SK-N-SH (cell line): Measurements from ENCODE around the gene KCNQ2. TPM values are rescaled to one million over a fixed set of nuclear protein-coding genes. Genes with fewer than 3 reads are reported as not detected.

Experiments used
- CTCF ChIA-PET: fragments of 300-600, 350-600 bp; formaldehyde crosslinking; extraction: SDS; loops from one replicate; lab custom pipeline; 2021; lab: Yijun Ruan, JAX
- POLR2A ChIA-PET: fragments of 350-600 bp; sonication (Branson Sonifier 250); formaldehyde crosslinking; extraction: SDS; loops from one replicate; lab custom pipeline; 2020; ENCODE audit warnings: antibody characterized with exemption, inconsistent platforms; lab: Yijun Ruan, JAX
- DNase-seq: peaks from one replicate; pipeline ENCODE4 v3.0.0; 2012
- H2AFZ ChIP-seq: fragments of 200-600 bp; sonication (generic); 2 replicates; pipeline ENCODE4 v1.8.1; 2016; ENCODE audit warnings: antibody characterized with exemption, mild to moderate bottlenecking, low read depth
- H3F3A ChIP-seq: fragments of 200-600 bp; sonication (generic); replicated peaks from 2 replicates; pipeline ENCODE3; 2016; ENCODE audit warnings: antibody characterized with exemption, mild to moderate bottlenecking; ENCODE audit not compliant: insufficient read depth
- H3K27ac ChIP-seq, 2 experiments: fragments of 200-500 bp in 1 of 2; fragments of 200-600 bp in 1 of 2; sonication (Bioruptor generic) in 1 of 2; sonication (generic), shearing (Covaris generic) in 1 of 2; 2 replicates each; pipeline versions ENCODE4 v1.5.1 to v1.6.1; 2014 to 2016; ENCODE audit warnings: low read depth in 2 of 2, inconsistent platforms in 1 of 2, low read length in 1 of 2, mild to moderate bottlenecking in 1 of 2, mixed read lengths in 1 of 2
- H3K27me3 ChIP-seq: fragments of 200-600 bp; sonication (generic), shearing (Covaris generic); 2 replicates; pipeline ENCODE4 v1.6.1; 2016; ENCODE audit warnings: mixed run types; ENCODE audit not compliant: insufficient read depth
- H3K36me3 ChIP-seq, 2 experiments: fragments of 200-500 bp in 1 of 2; fragments of 200-600 bp in 1 of 2; sonication (Bioruptor generic) in 1 of 2; sonication (generic) in 1 of 2; replicated peaks in 1 of 2; 2 replicates each; pipeline versions ENCODE3 to v1.5.1; 2014 to 2016; ENCODE audit warnings: low read length in 1 of 2, mild to moderate bottlenecking in 1 of 2; ENCODE audit not compliant: insufficient read depth in 2 of 2, control insufficient read depth in 1 of 2
- H3K4me1 ChIP-seq, 2 experiments: fragments of 200-500 bp in 1 of 2; fragments of 200-600 bp in 1 of 2; sonication (Bioruptor generic) in 1 of 2; sonication (generic), shearing (Covaris generic) in 1 of 2; 2 replicates each; pipeline versions ENCODE4 v1.5.1 to v1.6.1; 2014 to 2016; ENCODE audit warnings: low read depth in 1 of 2, low read length in 1 of 2, mixed run types in 1 of 2; ENCODE audit not compliant: insufficient read depth in 2 of 2, control insufficient read depth in 1 of 2
- H3K4me2 ChIP-seq: fragments of 200-600 bp; sonication (generic), shearing (Covaris generic); 2 replicates; pipeline ENCODE4 v1.6.1; 2017; ENCODE audit warnings: mixed run types
- H3K4me3 ChIP-seq, 2 experiments: fragments of 200-500 bp in 1 of 2; fragments of 200-600 bp in 1 of 2; sonication (Bioruptor generic) in 1 of 2; sonication (generic), shearing (Covaris generic) in 1 of 2; 2 replicates each; pipeline versions ENCODE4 v1.5.1 to v1.8.1; 2014 to 2016; ENCODE audit warnings: low read depth in 2 of 2, inconsistent platforms in 1 of 2, low read length in 1 of 2, mild to moderate bottlenecking in 1 of 2, mixed read lengths in 1 of 2, moderate library complexity in 1 of 2
- H3K79me2 ChIP-seq: fragments of 200-600 bp; sonication (generic); 2 replicates; pipeline ENCODE4 v1.8.1; 2017; ENCODE audit warnings: mild to moderate bottlenecking; ENCODE audit not compliant: insufficient read depth
- H3K9ac ChIP-seq: fragments of 200-600 bp; sonication (generic); 2 replicates; pipeline ENCODE4 v1.6.1; 2017; ENCODE audit warnings: mixed run types
- H3K9me2 ChIP-seq: fragments of 200-600 bp; sonication (generic); 2 replicates; pipeline ENCODE4 v1.6.1; 2017; ENCODE audit warnings: mixed run types
- H3K9me3 ChIP-seq: fragments of 200-600 bp; sonication (generic); 2 replicates; pipeline ENCODE4 v1.6.1; 2017; ENCODE audit warnings: mixed run types, mild to moderate bottlenecking, moderate library complexity
- H4K20me1 ChIP-seq: fragments of 200-600 bp; sonication (generic); 2 replicates; pipeline ENCODE4 v1.6.1; 2017; ENCODE audit warnings: mild to moderate bottlenecking, mixed run types; ENCODE audit not compliant: insufficient read depth
- CHD2 ChIP-seq: fragments of 150-350 bp; IDR thresholded peaks from 2 replicates; pipeline ENCODE4 v1.6.1; 2018; ENCODE audit warnings: low read length; ENCODE audit not compliant: partially characterized antibody
- CTCF ChIP-seq: fragments of 200-600 bp; sonication (generic); IDR thresholded peaks from 2 replicates; pipeline ENCODE4 v1.6.1; 2017; ENCODE audit warnings: antibody characterized with exemption, mild to moderate bottlenecking, moderate library complexity
- ELF1 ChIP-seq: IDR thresholded peaks from 2 replicates; pipeline ENCODE4 v1.4.0; 2012
- FOXM1 ChIP-seq: IDR thresholded peaks from 2 replicates; pipeline ENCODE4 v1.4.0; 2012; ENCODE audit warnings: low read depth, mild to moderate bottlenecking
- GABPA ChIP-seq: IDR thresholded peaks from 2 replicates; pipeline ENCODE4 v1.4.0; 2012; ENCODE audit warnings: low read depth, mild to moderate bottlenecking
- GATA2 ChIP-seq: sonication (generic); formaldehyde crosslinking; IDR thresholded peaks from 2 replicates; pipeline ENCODE4 v1.5.0; 2020; ENCODE audit warnings: mild to moderate bottlenecking, missing genetic modification reagents
- MAX ChIP-seq: IDR thresholded peaks from 2 replicates; pipeline ENCODE4 v1.4.0; 2012; ENCODE audit warnings: low read depth
- NFIC ChIP-seq: IDR thresholded peaks from 2 replicates; pipeline ENCODE4 v1.4.0; 2012; ENCODE audit warnings: borderline replicate concordance
- RAD21 ChIP-seq: IDR thresholded peaks from 2 replicates; pipeline ENCODE4 v1.6.1; 2012; ENCODE audit warnings: mild to moderate bottlenecking, low read length
- REST ChIP-seq: IDR thresholded peaks from 2 replicates; pipeline ENCODE4 v1.6.1; 2012; ENCODE audit warnings: mild to moderate bottlenecking, low read depth, low read length, moderate library complexity
- RFX5 ChIP-seq: IDR thresholded peaks from 2 replicates; pipeline ENCODE4 v1.6.1; 2012; ENCODE audit warnings: mild to moderate bottlenecking, improper control_type of control experiment, low read length
- SIN3A ChIP-seq: IDR thresholded peaks from 2 replicates; pipeline ENCODE4 v1.6.1; 2012; ENCODE audit warnings: low read depth, mild to moderate bottlenecking, low read length, moderate library complexity, borderline replicate concordance
- SMC3 ChIP-seq: IDR thresholded peaks from 2 replicates; pipeline ENCODE4 v1.6.1; 2012; ENCODE audit warnings: low read depth, low read length, improper control_type of control experiment
- ZBTB33 ChIP-seq: IDR thresholded peaks from 2 replicates; pipeline ENCODE4 v1.4.0; 2012; ENCODE audit warnings: low read depth, borderline replicate concordance
- WGBS: methylation state at CpG from one replicate; pipeline ENCODE4 v1.1.6; 2017; ENCODE audit warnings: low lambda C conversion rate; 5-methylcytosine and 5-hydroxymethylcytosine counted together
- polyA plus RNA-seq, 3 experiments: library from polyadenylated mRNA; depleted of rRNA; stranded (reverse); fragments of >200 nt; gene quantifications; 2 replicates each; pipeline ENCODE4 v1.2.3, GENCODE V29; 2012

The KCNQ2 gene
- polyA plus RNA-seq, 1 of the 3 experiments (the other 2 are of a cell fraction): 3.9 TPM

GRCh38 chr20:63442100-63442493 lies 30.4 kb downstream of the KCNQ2 start:
- CTCF ChIA-PET: interaction anchor here (0.6 to 3.2 kb wide), 19 partner anchors 9 to 219 kb away, joined by 3 to 32 read pairs (median 5); partner anchors contain the start of genes KCNQ2 and PTK6

GRCh38 chr20:63441136-63442099 lies 31.0 kb downstream of the KCNQ2 start:
- H3F3A ChIP-seq: no peaks in the 10 kb centered on the region
- 76% methylated on average over 12 of the region's 22 CpGs for WGBS
- H3K4me2 ChIP-seq: no peak overlapping the region
- H2AFZ ChIP-seq: no peak overlapping the region
- no peaks in the 10 kb centered on the region for H3K36me3 ChIP-seq
- no peaks in the 10 kb centered on the region for H3K27me3 ChIP-seq
- H3K4me3 ChIP-seq: no peak overlapping the region
- H4K20me1 ChIP-seq: no peaks in the 10 kb centered on the region
- H3K9me3 ChIP-seq: no peaks in the 10 kb centered on the region
- no peaks in the 10 kb centered on the region for H3K79me2 ChIP-seq
- ChIA-PET POLR2A (no interaction called here), CTCF (interaction anchor here (0.6 to 3.2 kb wide), 18 partner anchors 8 to 218 kb away, joined by 3 to 32 read pairs (median 5); partner anchors contain the start of genes KCNQ2 and PTK6)
- H3K9ac ChIP-seq: no peak overlapping the region
- peaks cover 0 to 25% of the 10 kb centered on the region in 2 experiments; a peak in 1 of 4 replicates for H3K4me1 ChIP-seq
- DNase-seq: no peak
- no peaks in the 10 kb centered on the region for H3K9me2 ChIP-seq
- H3K27ac ChIP-seq: peak overlapping the region in 1 of 2 experiments; percentile 62; a peak in 1 of 4 replicates
- TF ChIP-seq ELF1 (no peak), GATA2 (no peak), NFIC (no peak), FOXM1 (no peak), ZBTB33 (no peak), REST (no peak), GABPA (no peak), CHD2 (no peak), MAX (no peak), RFX5 (no peak)

More at GRCh38 chr20:63442100-63442493, 30.4 kb downstream of the KCNQ2 start:
- H3K4me3 ChIP-seq: no peak overlapping the region
- no peaks in the 10 kb centered on the region for H3F3A ChIP-seq
- no peaks in the 10 kb centered on the region for H3K9me3 ChIP-seq
- H3K27ac ChIP-seq: peak overlapping the region in 1 of 2 experiments; percentile 62; a peak in 1 of 4 replicates
- no peak overlapping the region for H3K4me2 ChIP-seq
- H3K9ac ChIP-seq: no peak overlapping the region
- no peaks in the 10 kb centered on the region for H3K9me2 ChIP-seq
- H3K79me2 ChIP-seq: no peaks in the 10 kb centered on the region
- H4K20me1 ChIP-seq: no peaks in the 10 kb centered on the region
- TF ChIP-seq SIN3A (no peak), NFIC (no peak), CTCF (peak; percentile 32), RAD21 (peak; percentile 71), SMC3 (peak; percentile 49; the same call in 1 of the 2 replicates)
- no peaks in the 10 kb centered on the region for H3K36me3 ChIP-seq
- no peak overlapping the region for H2AFZ ChIP-seq
- POLR2A ChIA-PET: no interaction called here
- H3K27me3 ChIP-seq: no peaks in the 10 kb centered on the region
- peaks cover 0 to 32% of the 10 kb centered on the region in 2 experiments; a peak in 1 of 4 replicates for H3K4me1 ChIP-seq
- WGBS: 48% methylated on average over 9 of the region's 11 CpGs
- DNase-seq: peak; percentile 86
